Hepatocyte (in vitro differentiated cells): ENCODE measurements around the gene SRD5A1. TPM values are rescaled to one million over a fixed set of nuclear protein-coding genes. Genes with fewer than 3 reads are reported as not detected.

Experiments
- DNase-seq: peaks from one replicate; pipeline ENCODE4 v3.0.0-alpha.2; 2016; ENCODE audit warnings: low spot score
- H2AFZ ChIP-seq: fragments of 200-600 bp; sonication (generic); 2 replicates; pipeline ENCODE4 v1.6.0; 2016; ENCODE audit warnings: antibody characterized with exemption, mild to moderate bottlenecking
- H3K27ac ChIP-seq: fragments of 200-600 bp; sonication (generic); 2 replicates; pipeline ENCODE4 v1.5.1; 2016; ENCODE audit warnings: mild to moderate bottlenecking
- H3K27me3 ChIP-seq: fragments of 200-600 bp; sonication (generic); 2 replicates; pipeline ENCODE4 v1.6.1; 2016
- H3K36me3 ChIP-seq: fragments of 200-600 bp; sonication (generic); replicated peaks from 2 replicates; pipeline ENCODE4 v1.5.1; 2016; ENCODE audit warnings: low read depth; ENCODE audit not compliant: insufficient read depth
- H3K4me1 ChIP-seq: fragments of 200-600 bp; sonication (generic); 2 replicates; pipeline ENCODE4 v1.5.1; 2016; ENCODE audit warnings: mild to moderate bottlenecking, moderate library complexity; ENCODE audit not compliant: insufficient read depth
- H3K4me2 ChIP-seq: fragments of 200-600 bp; sonication (generic); 2 replicates; pipeline ENCODE4 v1.6.0; 2016
- H3K4me3 ChIP-seq: fragments of 200-600 bp; sonication (generic); 2 replicates; pipeline ENCODE4 v1.5.1; 2016; ENCODE audit warnings: mild to moderate bottlenecking
- H3K79me2 ChIP-seq: fragments of 200-600 bp; sonication (generic); 2 replicates; pipeline ENCODE4 v1.6.0; 2017; ENCODE audit warnings: mild to moderate bottlenecking
- H3K9me2 ChIP-seq: fragments of 200-600 bp; sonication (generic); replicated peaks from 2 replicates; pipeline ENCODE4 v1.6.0; 2017; ENCODE audit warnings: mild to moderate bottlenecking; ENCODE audit not compliant: insufficient read depth
- H3K9me3 ChIP-seq: fragments of 200-600 bp; sonication (generic); 2 replicates; pipeline ENCODE4 v1.5.1; 2016; ENCODE audit warnings: low read depth, mild to moderate bottlenecking
- H4K20me1 ChIP-seq: fragments of 200-600 bp; sonication (generic); 2 replicates; pipeline ENCODE4 v1.6.0; 2016; ENCODE audit warnings: mild to moderate bottlenecking; ENCODE audit not compliant: insufficient read depth, poor library complexity, severe bottlenecking
- EZH2 ChIP-seq: fragments of 200-600 bp; sonication (generic); IDR thresholded peaks from 2 replicates; pipeline ENCODE4 v1.6.1; 2016; ENCODE audit warnings: antibody characterized with exemption, mild to moderate bottlenecking, borderline replicate concordance
- EZH2phosphoT487 ChIP-seq: fragments of 200-600 bp; sonication (generic); IDR thresholded peaks from one replicate; pipeline ENCODE4 v1.6.1; 2018; ENCODE audit warnings: antibody characterized with exemption, mild to moderate bottlenecking, low read depth, moderate library complexity; ENCODE audit not compliant: unreplicated experiment, severe bottlenecking
- WGBS: methylation state at CpG from one replicate; pipeline ENCODE4 v1.1.6; 2016; ENCODE audit warnings: low lambda C conversion rate; ENCODE audit errors: missing lambda C conversion rate; 5-methylcytosine and 5-hydroxymethylcytosine counted together
- polyA plus RNA-seq: library from polyadenylated mRNA; unstranded; fragments of >200 nt; fragmentation: Nextera tagmentation; extraction: Ambion mirVana; gene quantifications from 2 replicates; pipeline ENCODE4 v1.2.1, GENCODE V29; 2016
- total RNA-seq: library from RNA; depleted of rRNA; stranded (reverse); fragments of >200 nt; gene quantifications from 2 replicates; pipeline ENCODE4 v1.2.3, GENCODE V29; 2014
- TF ChIP-seq, protein P1 (sequence below): fragments of 200-600 bp; sonication (generic); IDR thresholded peaks from 2 replicates; pipeline ENCODE4 v1.5.1; 2016; ENCODE audit warnings: antibody characterized with exemption, mild to moderate bottlenecking; ENCODE audit not compliant: poor library complexity

SRD5A1 gene
- total and polyA plus RNA-seq, 2 experiments from 2014 or later, result 8.6 to 12.1 TPM

DNA sequence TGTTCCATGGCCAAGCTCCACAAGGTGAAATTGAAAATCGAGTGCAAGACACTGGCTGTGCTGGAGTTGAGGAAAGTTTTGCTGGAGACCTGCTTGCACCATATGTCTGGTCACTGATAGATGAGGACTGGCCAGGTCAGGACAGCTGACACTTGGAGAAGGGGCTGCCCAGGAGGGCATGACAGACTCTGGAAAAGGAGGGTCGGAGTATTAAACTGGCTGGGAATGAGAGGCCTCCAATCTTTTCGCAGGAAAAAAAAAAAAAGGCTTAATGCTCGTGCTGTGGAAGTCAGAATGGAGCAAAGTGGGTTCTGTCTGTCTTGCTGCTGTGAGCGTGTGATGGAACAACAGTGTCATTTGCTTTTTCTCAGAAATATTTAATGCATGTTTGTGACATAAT lies 85.5 kb downstream of the SRD5A1 start:
- H3K9me3 ChIP-seq, result no peaks in the 10 kb centered on the region
- peaks cover 27% of the 10 kb centered on the region for H3K4me1 ChIP-seq
- DNase-seq, result no peak
- peaks cover 92% of the 10 kb centered on the region for H4K20me1 ChIP-seq
- TF ChIP-seq, protein P1, sequence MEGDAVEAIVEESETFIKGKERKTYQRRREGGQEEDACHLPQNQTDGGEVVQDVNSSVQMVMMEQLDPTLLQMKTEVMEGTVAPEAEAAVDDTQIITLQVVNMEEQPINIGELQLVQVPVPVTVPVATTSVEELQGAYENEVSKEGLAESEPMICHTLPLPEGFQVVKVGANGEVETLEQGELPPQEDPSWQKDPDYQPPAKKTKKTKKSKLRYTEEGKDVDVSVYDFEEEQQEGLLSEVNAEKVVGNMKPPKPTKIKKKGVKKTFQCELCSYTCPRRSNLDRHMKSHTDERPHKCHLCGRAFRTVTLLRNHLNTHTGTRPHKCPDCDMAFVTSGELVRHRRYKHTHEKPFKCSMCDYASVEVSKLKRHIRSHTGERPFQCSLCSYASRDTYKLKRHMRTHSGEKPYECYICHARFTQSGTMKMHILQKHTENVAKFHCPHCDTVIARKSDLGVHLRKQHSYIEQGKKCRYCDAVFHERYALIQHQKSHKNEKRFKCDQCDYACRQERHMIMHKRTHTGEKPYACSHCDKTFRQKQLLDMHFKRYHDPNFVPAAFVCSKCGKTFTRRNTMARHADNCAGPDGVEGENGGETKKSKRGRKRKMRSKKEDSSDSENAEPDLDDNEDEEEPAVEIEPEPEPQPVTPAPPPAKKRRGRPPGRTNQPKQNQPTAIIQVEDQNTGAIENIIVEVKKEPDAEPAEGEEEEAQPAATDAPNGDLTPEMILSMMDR, result no peak
- TF ChIP-seq EZH2, result no peak
- no peak overlapping the region for H3K4me2 ChIP-seq
- H3K36me3 ChIP-seq, result no peaks in the 10 kb centered on the region
- H3K27me3 ChIP-seq, result no peaks in the 10 kb centered on the region
- H3K27ac ChIP-seq, result no peak overlapping the region
- WGBS, result 79% methylated on average over 5 of the region's 5 CpGs
- H3K79me2 ChIP-seq, result peaks cover 94% of the 10 kb centered on the region
- H3K4me3 ChIP-seq, result no peak overlapping the region
- H3K9me2 ChIP-seq, result no peaks in the 10 kb centered on the region
- H2AFZ ChIP-seq, result no peak overlapping the region

DNA sequence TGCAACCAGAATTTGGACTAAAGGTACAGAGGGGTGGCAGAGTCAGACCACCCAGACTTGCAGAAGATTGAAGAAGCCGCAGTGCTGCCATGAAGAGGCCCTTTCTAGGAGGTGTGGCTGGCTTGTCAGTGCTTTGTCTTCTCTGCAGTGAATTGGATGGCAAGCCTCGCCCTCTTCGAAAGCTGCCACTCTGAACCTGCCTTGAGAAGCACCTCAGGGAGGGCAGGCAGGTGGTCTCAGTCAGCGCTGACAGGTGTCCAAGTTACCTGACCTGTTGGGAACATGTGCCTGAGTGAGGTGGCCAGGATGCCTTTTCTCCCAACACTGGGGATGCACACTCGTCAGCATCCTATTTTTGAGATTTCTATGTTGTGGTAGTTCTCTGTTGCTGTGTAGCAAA lies 86.2 kb downstream of the SRD5A1 start:
- H3K27ac ChIP-seq, result no peak overlapping the region
- no peaks in the 10 kb centered on the region for H3K9me2 ChIP-seq
- H3K4me3 ChIP-seq, result no peak overlapping the region
- H3K4me1 ChIP-seq, result peaks cover 27% of the 10 kb centered on the region
- H3K79me2 ChIP-seq, result peaks cover 100% of the 10 kb centered on the region
- H4K20me1 ChIP-seq, result peaks cover 99% of the 10 kb centered on the region
- WGBS, result 95% methylated on average over 5 of the region's 5 CpGs
- no peak for TF ChIP-seq EZH2phosphoT487
- no peak for TF ChIP-seq EZH2
- TF ChIP-seq, protein P1, result no peak
- no peaks in the 10 kb centered on the region for H3K36me3 ChIP-seq
- H3K9me3 ChIP-seq, result no peaks in the 10 kb centered on the region
- H2AFZ ChIP-seq, result no peak overlapping the region
- no peak for DNase-seq
- no peaks in the 10 kb centered on the region for H3K27me3 ChIP-seq
- H3K4me2 ChIP-seq, result no peak overlapping the region

DNA sequence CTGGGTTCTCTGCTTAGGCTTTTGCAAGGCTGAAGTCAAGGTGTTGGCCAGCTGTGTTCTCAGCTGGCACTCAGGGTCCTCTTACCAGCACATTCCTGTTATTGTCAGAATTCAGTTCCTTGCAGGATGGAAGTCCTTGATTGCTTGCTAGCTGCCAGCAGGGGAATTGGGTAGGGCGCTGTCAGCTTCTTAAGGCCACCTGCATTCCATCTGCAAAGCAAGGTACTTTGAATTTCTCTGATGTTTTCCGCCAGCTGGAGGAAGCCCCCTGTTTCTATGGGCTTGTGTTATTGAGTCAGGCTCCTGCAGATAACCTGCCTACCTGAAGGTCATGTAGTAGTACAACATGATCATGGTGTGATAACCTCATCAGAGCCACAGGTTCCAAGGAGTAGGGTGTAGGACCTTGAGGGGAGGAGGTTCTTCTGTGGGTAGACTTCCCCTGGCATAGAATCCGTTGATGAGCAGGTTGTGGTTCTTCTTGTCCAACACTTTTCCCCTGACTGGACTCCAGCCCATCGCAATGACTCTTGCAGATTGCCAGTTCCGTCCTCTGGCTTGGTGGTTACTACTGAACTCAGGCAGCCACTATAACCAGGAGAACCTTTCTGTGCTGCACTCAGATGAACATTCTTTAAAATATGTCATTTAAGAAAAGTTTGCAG lies 86.8 kb downstream of the SRD5A1 start:
- Histone ChIP-seq H3K27me3 (no peaks in the 10 kb centered on the region), H3K4me2 (no peak overlapping the region), H3K4me3 (no peak overlapping the region), H3K79me2 (peaks cover 100% of the 10 kb centered on the region), H2AFZ (no peak overlapping the region), H3K9me3 (no peaks in the 10 kb centered on the region), H3K9me2 (no peaks in the 10 kb centered on the region), H3K36me3 (no peaks in the 10 kb centered on the region), H3K4me1 (peaks cover 26% of the 10 kb centered on the region), H3K27ac (no peak overlapping the region), H4K20me1 (peaks cover 100% of the 10 kb centered on the region)
- WGBS, result 88% methylated on average over 5 of the region's 5 CpGs
- TF ChIP-seq EZH2 (no peak), EZH2phosphoT487 (no peak)
- TF ChIP-seq, protein P1, result no peak
- no peak for DNase-seq
